Forelimb muscle (tissue), 1 donor: Measurements from ENCODE around the gene ALCAM. TPM values are rescaled to one million over a fixed set of nuclear protein-coding genes. Genes with fewer than 3 reads are reported as not detected.

Experiments
- DNase-seq: peaks from one replicate; pipeline ENCODE4 v3.0.0-alpha.2; 2013; ENCODE audit warnings: low read depth
- polyA plus RNA-seq: library from polyadenylated mRNA; unstranded; fragments of 120-200 nt; gene quantifications from one replicate; pipeline ENCODE4 v1.2.1, GENCODE V29; 2013; ENCODE audit not compliant: insufficient read length

Gene ALCAM
- polyA plus RNA-seq, 1 donor = 9.0 TPM

DNA sequence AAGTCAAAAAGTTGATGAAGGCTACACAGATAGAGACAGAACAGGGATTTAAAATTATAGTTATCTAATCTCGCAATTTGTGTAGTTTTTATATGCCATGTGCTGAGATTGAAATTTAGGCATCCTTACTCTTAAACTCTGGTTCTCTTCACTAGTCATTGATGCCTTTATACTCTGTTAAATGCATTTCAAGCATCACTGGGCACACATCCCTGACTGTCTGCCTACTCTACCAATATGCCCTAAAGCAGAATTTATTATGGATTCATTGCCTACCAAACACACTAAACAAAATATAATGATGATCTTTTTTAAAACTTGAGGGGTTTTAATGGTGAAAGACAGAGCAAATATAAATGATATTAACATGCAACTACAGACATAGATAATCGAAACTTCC is 10.3 kb upstream of the ALCAM start:
- DNase-seq = no peak

DNA sequence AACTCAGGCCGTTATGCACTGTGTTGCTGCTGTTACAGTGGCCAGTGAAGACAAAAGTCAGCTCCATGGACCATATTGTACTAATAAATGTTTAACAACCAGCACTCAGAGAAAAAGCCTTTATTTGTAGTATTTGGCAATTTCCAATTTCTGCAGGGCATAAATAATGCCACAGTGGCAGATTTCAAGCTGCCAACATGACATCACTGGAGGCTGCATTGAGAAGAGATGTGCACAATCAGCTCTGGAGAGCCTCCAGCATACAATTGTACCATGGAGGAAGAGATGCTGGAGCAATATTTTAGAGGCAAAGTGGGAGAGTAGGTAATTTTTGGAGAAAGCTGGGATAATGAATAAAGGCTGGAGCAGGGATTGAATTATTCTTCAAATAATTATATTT is 9.7 kb upstream of the ALCAM start:
- no peak for DNase-seq

DNA sequence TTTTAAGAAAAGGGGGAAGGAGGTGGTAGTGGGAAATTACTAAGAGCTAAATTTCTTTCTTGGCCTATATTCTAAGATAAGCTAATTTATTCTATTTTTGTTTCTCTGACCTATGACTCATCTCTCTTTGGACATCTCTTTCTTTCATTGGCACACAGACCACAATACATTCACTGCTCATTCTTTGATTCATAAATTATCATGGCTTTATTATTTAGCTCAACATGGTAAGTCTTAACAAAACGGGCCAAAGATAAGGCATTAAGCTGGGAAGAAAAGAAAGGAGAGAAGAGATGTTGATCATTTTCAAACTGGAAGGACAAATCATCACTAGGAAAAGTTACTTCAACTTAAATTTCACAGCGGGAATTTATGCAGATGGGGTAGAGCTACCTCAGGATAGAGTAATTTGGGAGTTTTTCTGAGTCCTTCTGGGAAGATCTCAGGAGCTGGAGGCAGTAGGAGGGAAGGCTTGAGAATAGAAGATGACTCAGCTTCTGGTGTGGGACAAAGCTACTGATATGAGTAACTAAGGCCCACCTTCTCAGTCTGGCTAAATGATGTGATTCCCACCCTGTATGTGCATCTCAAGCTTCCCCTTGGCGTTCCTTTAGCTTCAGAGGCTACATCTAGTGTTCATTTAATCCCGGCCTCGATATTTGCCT is 7.5 kb upstream of the ALCAM start:
- no peak for DNase-seq

- DNase-seq = no peak
Measured at GRCh38 chr3:105360003-105360402, 6.7 kb upstream of the ALCAM start.

GRCh38 chr3:105362021-105362665 is 4.6 kb upstream of the ALCAM start:
- DNase-seq = no peak

DNA sequence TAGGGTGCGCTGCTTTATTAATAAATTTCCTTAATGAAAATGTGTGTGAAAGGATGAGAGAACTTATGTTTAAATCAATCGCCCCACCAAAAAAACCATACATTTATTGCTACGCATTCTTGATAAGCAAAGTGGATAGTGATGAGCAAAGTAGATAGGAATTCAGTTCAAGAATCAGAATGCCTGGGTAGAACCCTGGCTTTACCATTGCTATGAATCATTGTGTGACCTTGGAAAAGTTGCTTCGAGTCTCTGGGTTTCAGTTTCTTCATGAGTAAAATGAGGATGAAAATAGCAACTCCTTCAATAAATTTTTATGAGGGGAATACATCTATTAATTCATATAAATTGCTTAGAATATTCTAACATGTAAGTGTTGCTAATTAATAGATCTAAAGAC is 2.6 kb upstream of the ALCAM start:
- no peak for DNase-seq

DNA sequence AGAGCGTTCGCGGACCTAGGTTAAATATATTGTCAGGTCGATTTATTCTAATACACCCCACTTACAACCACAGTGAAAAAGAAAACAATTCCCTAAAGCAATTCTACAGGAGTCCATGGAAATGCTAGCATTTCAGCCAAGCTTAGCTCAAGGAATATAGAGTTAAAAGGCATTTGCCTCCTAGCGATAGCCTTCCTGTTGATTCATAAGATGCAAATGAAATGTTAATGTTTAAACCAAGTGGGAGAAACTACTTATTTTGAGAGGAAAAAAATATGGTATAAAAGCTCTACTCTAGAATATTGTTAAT is 1.7 kb upstream of the ALCAM start:
- no peak for DNase-seq

DNA sequence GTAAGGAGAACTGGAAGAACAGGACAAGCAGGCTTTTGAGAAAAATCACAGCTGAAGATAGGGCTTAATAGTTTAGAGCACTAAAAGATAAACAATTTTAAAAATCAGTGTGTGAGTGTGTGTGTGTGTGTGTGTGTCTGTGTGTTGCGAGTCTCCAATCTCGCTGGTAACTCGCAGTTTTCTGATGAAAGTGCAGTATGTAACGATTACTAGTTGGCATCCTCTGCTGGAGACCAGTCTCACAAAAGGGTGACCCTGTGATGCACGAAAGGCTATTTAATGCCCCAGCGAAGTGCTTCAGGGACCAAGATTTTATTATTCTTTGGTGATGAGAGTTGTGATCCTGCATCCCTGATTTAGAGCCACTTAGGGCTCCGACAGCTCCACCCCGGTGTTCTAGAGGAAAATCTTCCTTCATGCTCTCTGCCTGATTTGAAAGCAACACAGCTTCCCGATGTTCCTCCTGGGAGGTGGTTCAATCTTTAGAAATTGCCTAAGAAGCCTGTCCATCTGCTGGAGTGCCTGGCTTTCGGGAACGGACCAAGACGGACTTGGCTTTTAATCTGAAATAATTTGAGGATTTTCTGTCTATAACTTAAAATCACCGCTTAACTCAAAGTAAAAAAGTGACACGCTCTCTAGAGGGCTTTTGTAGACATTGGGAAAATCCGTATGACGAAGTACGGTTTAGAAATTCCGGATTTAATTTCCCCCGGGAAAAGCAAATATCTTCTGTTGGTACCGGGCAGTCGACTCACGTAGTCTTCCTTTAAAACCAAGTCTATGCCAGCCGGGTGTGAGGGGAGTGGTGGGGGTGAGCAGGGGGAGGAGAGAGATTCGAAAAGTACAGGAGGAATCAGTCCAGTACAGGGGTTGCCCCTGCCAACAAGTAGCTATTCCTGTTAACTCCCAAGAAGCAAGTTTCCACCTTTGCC is 1.1 kb upstream of the ALCAM start:
- no peak for DNase-seq

GRCh38 chr3:105367063-105367405 is 325 bp downstream of the ALCAM start:
- DNase-seq = no peak

- no peak for DNase-seq
Measured at GRCh38 chr3:105367406-105368213, 901 bp downstream of the ALCAM start.

DNA sequence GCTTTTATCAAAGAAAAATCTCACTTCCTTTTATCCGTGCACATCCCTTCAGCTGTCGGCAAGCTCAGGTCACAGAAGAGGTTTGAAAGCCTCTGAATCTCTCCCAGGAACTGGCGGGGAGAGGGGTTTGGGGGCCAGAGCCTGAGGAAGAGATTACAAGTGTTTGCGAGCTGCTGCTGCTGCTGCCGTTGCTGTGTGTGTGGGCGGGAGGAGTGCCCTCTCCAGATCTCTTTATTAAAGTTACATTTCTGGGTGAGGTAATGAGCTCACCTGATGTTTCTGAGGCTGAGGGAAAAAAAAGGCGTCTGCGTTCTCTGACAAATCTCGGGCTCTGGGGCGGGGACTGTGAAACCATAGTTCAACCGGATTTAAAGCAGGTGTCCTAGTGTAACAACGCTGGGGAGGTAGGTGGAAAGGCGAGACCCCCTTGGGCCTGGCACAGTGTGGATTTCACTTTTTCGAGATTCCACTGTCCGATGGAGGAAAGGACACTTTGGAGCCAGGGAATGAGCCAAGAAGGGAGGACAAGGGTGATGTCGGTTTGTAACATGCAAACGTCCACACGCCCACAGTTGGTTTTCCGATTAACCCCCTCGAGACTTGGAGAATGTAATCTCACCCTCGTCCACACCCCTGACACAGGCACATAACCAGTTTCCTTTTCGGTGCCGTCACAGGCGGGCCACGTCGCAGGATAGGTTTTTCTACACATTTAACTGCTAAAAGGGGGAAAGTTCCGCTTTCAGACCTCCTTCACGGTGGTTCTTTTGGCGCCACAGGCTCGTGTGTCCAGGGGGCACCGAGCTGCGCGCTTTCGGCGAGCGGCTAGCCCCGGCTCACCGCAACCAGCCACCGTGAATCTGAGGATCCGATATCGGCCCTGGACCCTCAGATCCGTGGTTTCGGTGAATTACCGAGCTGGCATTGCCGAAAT is 2.1 kb downstream of the ALCAM start:
- DNase-seq = no peak

DNA sequence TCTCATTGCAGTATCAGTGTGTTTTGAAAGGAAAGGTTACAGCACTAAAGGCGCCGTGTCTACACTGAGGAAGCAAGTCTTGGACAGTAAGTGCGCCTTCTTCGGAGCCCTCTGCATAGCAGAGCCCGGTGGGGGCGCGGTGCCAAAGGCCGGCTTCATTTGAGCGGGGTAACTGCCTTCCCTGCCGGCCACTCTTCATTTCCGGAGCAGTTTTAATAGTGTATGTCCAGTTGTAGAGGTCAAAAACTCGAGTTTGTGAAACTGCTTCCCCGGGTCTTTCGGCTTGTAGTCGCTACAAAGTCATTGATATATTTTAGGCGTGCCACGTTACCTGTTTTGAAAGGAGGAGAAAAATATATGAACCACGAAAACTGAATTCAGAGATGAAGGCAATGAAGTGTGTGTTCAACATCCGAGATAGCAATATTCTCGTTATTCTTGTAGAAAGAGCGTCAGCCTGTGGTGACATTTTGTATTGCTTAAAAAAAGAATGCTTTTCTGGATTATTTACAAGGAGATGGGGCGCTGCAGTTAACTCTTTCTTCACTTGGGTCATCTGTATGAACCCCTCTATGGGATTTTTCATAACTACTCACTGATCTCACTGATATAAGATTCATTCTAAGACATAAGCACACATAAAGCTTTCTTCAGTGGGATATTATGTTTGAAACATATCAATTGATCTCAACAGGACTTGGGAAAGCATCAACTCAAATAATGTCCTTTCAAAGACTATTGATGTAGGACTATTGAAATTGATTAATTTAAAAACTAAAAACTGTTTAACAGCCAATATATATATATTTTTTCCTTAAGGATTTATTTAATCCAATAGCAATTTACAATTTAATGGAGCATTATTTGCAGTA is 3.0 kb downstream of the ALCAM start:
- DNase-seq = no peak

GRCh38 chr3:105373383-105373782 is 6.7 kb downstream of the ALCAM start:
- DNase-seq = no peak

DNA sequence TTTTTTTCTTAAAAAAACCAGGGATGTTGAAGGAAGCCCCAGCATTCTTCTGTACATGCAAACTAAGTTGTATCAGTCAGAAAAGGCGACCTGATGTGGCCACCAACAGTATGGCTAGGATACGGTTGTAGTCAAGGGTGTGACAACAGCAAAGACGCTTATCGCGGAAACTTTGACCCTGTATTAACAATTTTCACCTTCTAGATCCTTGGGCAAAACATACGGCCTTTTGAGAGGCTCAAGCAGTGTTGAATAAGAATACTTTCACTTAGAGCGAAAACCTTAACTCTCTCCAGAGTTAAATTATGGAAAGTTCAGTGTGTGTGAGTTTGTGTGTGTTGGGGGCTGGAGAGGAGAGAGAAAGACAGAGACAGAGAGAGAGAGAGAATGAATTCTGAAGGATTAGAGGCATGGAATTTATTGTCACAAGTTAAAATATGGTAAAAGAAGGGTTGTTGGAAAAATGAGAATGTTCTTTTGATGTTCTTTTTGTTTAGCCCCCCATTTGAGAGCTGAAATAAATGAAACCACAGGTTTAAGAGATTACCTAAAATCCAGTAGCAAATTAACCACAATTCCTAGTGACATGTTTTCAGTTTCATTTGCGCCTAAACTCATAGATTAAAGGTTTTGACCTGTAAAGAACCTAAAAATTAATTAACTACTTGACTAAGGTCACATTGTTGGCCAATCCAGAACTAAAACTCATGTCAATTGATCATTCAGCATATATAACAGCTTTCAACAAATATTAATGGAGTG is 9.2 kb downstream of the ALCAM start:
- DNase-seq = no peak

- no peak for DNase-seq
Measured at GRCh38 chr3:105377716-105378115, 11.0 kb downstream of the ALCAM start.

DNA sequence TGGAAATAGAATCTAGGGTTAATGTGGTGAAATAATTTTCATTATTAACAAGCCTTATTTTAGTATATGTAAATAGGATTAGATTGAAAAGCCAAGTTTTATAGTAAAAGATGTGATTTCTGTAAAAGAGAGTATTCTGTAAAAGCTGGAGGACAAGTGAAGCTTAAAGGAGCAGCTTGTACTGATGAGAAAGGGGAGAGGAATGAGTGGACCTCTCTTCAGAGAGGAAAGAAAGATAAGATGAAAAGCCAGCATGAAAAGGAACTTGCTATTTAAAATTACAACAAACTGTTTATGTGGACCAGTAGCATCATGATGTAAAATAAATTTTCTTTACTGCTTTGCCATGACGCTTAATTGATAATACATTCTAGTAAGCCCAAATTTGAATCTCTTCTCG is 18.5 kb downstream of the ALCAM start:
- no peak for DNase-seq

- no peak for DNase-seq
Measured at GRCh38 chr3:105385819-105386508, 19.3 kb downstream of the ALCAM start.

- DNase-seq = no peak
Measured at GRCh38 chr3:105387122-105387751, 20.5 kb downstream of the ALCAM start.
